Dendritic cell treated with granulocyte-macrophage colony-stimulating factor and Interleukin-4, amounts not matched to agents 40 ng/mL and 50 ng/mL, for 4 days (primary cell): Measurements from ENCODE around the gene ARHGEF16.
A peak's percentile ranks its signal among the peaks of the same experiment; 100 is the strongest.

Experiments
- H3K27ac Mint-ChIP-seq: one replicate; pipeline ENCODE4 v1.8.0; 2022; ENCODE audit warnings: mild to moderate bottlenecking, mixed read lengths
- H3K27me3 Mint-ChIP-seq: one replicate; pipeline ENCODE4 v1.8.0; 2022; ENCODE audit warnings: mild to moderate bottlenecking, mixed read lengths
- H3K36me3 Mint-ChIP-seq: one replicate; pipeline ENCODE4 v1.8.0; 2022; ENCODE audit warnings: low read depth, mixed read lengths
- H3K4me1 Mint-ChIP-seq: one replicate; pipeline ENCODE4 v1.8.0; 2022; ENCODE audit warnings: low read depth, mixed read lengths
- H3K4me3 Mint-ChIP-seq: one replicate; pipeline ENCODE4 v1.8.0; 2022; ENCODE audit warnings: mild to moderate bottlenecking, moderate library complexity, mixed read lengths
- H3K9me3 Mint-ChIP-seq: one replicate; pipeline ENCODE4 v1.8.0; 2022; ENCODE audit warnings: mixed read lengths
- intact Hi-C: fragments of 100-400 bp; cut with micrococcal nuclease; formaldehyde crosslinking; loops from one replicate; pipeline ENCODE4 v1.15.0; 2022

The ARHGEF16 gene

GRCh38 chr1:3452866-3453175, 1.6 kb upstream of the ARHGEF16 start:
- intact Hi-C loops, result no loop called here
- Mint-ChIP-seq H3K27ac (no peak overlapping the region), H3K4me3 (no peak overlapping the region), H3K36me3 (no peaks in the 10 kb centered on the region), H3K9me3 (no peaks in the 10 kb centered on the region), H3K4me1 (peaks cover 9% of the 10 kb centered on the region), H3K27me3 (peaks cover 57% of the 10 kb centered on the region)

- H3K36me3 Mint-ChIP-seq, result no peaks in the 10 kb centered on the region
- intact Hi-C loops, result no loop called here
- no peak overlapping the region for H3K27ac Mint-ChIP-seq
- H3K4me3 Mint-ChIP-seq, result no peak overlapping the region
- H3K27me3 Mint-ChIP-seq, result peaks cover 59% of the 10 kb centered on the region
- H3K4me1 Mint-ChIP-seq, result peaks cover 9% of the 10 kb centered on the region
- H3K9me3 Mint-ChIP-seq, result no peaks in the 10 kb centered on the region
These were observed 1.2 kb upstream of the ARHGEF16 start for GRCh38 chr1:3453203-3453761.

GRCh38 chr1:3454811-3455618, 550 bp downstream of the ARHGEF16 start:
- Mint-ChIP-seq H3K27me3 (peaks cover 59% of the 10 kb centered on the region), H3K4me1 (peaks cover 9% of the 10 kb centered on the region), H3K4me3 (peak overlapping the region; percentile 58), H3K27ac (no peak overlapping the region), H3K36me3 (no peaks in the 10 kb centered on the region), H3K9me3 (no peaks in the 10 kb centered on the region)
- intact Hi-C loops, result loop anchor here (2.0 kb wide), 1 partner anchor 30 kb away; no protein-coding TSS in a partner anchor

- intact Hi-C loops, result loop anchor here (2.0 kb wide), 1 partner anchor 29 kb away; no protein-coding TSS in a partner anchor
- H3K36me3 Mint-ChIP-seq, result no peaks in the 10 kb centered on the region
- peaks cover 55% of the 10 kb centered on the region for H3K27me3 Mint-ChIP-seq
- peaks cover 9% of the 10 kb centered on the region for H3K4me1 Mint-ChIP-seq
- no peak overlapping the region for H3K4me3 Mint-ChIP-seq
- H3K27ac Mint-ChIP-seq, result no peak overlapping the region
- H3K9me3 Mint-ChIP-seq, result no peaks in the 10 kb centered on the region
These were observed 1.4 kb downstream of the ARHGEF16 start for GRCh38 chr1:3455670-3456448.

DNA sequence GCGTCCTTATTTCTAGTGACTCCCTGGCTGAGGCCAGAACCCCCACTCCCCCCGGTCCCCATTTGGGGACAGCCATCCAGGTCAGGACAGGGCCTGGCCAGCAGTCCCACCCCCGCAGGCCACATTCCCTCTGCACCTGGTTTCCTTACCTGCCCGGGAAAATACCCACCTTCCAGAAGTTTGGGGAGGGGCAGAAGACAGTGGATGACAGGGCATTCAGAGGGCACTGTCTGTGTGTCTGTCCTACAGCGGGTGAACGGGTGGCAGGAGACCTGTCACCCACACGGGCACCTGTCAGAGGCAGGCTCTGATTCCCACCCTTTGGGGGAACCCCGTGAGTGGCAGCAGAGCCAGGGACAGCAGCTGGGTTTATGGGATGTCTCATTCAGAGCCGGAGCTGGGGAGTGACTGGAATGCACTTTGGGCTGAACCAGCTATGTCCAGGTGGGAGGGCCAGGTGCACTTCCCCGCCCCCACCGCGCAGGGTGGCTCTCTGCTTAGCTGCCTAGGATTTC, 2.0 kb downstream of the ARHGEF16 start:
- no peak overlapping the region for H3K4me3 Mint-ChIP-seq
- intact Hi-C loops, result no loop called here
- no peaks in the 10 kb centered on the region for H3K36me3 Mint-ChIP-seq
- no peak overlapping the region for H3K27ac Mint-ChIP-seq
- peaks cover 9% of the 10 kb centered on the region for H3K4me1 Mint-ChIP-seq
- no peaks in the 10 kb centered on the region for H3K9me3 Mint-ChIP-seq
- H3K27me3 Mint-ChIP-seq, result peaks cover 49% of the 10 kb centered on the region

- Mint-ChIP-seq H3K36me3 (no peaks in the 10 kb centered on the region), H3K4me3 (no peak overlapping the region), H3K9me3 (no peaks in the 10 kb centered on the region), H3K27me3 (peaks cover 49% of the 10 kb centered on the region), H3K4me1 (peaks cover 9% of the 10 kb centered on the region), H3K27ac (no peak overlapping the region)
- intact Hi-C loops, result no loop called here
These were observed 2.8 kb downstream of the ARHGEF16 start for GRCh38 chr1:3456964-3457909.

DNA sequence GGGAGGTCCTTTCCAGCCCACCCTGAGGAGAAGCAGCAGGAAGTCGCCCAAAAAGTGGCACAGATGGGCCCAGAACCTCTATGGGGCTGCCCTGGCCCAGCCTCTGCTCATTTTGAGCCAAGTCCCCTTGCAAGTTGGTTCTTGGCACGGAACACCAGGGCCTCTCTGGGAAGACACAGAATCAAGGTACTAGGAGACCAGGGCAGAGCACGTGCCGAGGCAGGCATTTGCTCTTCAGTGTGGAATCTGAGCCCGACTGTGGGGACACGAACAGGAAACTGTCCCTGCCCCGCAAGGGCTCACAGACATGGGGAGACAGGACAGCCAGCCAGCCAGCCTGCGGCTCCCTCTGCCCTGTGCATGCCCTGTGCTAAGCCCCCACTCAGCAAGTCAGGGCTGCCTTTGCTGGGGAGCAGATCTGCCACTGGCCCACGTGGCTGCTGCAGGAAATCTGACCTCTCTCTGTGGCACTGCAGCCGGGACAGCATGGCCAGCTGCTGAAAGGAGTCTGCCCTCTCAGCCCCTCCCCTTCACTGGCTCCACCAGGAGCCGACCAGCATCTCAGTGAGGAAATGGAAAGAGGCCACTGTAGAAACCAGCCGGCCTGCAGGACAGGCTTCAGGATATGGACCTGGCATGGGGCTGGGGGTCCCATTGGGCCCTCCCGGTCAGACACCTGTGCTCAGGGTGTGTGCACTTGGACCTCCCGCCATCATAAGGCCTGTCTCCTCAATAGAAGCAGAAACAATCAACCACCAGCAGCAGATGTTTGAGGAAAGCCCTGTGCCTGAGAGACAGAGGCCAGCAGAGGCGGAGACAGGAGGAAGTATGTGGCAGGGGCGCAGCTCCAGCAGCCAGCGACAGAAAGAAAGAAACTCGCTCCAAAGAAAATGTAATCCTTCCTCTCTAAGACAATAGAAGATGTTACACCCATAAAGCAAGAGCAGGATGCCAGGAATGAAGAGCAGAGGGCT, 3.7 kb downstream of the ARHGEF16 start:
- intact Hi-C loops, result no loop called here
- H3K27ac Mint-ChIP-seq, result no peak overlapping the region
- H3K4me1 Mint-ChIP-seq, result peaks cover 7% of the 10 kb centered on the region

DNA sequence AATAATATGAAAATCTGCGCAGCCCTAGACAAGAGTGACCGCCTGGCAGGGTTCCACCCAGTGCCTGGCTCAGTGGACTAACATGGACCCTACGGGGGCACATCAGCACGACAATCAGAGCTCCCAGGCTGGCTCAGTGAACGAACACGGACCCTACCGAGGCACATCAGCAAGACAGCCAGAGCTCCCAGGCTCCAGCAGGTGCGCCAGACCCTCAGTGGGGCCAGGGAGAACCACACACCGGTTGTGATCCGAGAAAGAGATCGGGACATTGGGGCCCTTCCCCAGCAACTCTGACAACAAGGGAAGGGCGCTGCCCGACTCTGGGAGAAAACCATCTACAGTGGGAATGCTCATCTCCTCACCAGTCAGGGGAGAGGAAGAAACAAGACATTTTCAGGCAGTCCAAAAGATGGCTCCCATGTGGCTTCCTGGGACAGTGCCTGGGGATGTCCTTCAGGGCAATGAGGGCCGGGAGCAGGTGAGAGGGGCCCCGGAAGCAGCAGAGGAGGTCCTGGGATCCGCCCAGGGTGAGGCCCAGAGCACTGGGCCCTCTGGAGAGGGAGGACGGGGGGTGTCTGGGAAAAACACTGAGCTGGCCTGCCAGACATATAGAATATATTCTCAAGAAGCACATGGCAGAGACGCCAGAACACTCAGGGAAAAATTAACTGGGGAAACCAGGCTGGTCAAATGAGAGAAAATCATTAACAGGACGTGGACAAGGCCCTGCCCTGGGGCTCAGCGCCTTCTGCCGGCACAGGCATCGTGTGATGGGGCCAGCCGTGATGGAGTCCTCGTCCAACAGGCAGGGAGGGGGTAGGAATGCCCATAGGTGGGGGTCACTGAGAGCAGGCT, 4.8 kb downstream of the ARHGEF16 start:
- H3K27ac Mint-ChIP-seq, result no peak overlapping the region
- no peak overlapping the region for H3K4me3 Mint-ChIP-seq
- H3K27me3 Mint-ChIP-seq, result peaks cover 31% of the 10 kb centered on the region
- no peaks in the 10 kb centered on the region for H3K36me3 Mint-ChIP-seq
- no peaks in the 10 kb centered on the region for H3K9me3 Mint-ChIP-seq
- intact Hi-C loops, result no loop called here
- peaks cover 5% of the 10 kb centered on the region for H3K4me1 Mint-ChIP-seq

More for the DNA sequence above, 3.7 kb downstream of the ARHGEF16 start:
- Mint-ChIP-seq H3K36me3 (no peaks in the 10 kb centered on the region), H3K27me3 (peaks cover 41% of the 10 kb centered on the region), H3K4me3 (no peak overlapping the region), H3K9me3 (no peaks in the 10 kb centered on the region)

DNA sequence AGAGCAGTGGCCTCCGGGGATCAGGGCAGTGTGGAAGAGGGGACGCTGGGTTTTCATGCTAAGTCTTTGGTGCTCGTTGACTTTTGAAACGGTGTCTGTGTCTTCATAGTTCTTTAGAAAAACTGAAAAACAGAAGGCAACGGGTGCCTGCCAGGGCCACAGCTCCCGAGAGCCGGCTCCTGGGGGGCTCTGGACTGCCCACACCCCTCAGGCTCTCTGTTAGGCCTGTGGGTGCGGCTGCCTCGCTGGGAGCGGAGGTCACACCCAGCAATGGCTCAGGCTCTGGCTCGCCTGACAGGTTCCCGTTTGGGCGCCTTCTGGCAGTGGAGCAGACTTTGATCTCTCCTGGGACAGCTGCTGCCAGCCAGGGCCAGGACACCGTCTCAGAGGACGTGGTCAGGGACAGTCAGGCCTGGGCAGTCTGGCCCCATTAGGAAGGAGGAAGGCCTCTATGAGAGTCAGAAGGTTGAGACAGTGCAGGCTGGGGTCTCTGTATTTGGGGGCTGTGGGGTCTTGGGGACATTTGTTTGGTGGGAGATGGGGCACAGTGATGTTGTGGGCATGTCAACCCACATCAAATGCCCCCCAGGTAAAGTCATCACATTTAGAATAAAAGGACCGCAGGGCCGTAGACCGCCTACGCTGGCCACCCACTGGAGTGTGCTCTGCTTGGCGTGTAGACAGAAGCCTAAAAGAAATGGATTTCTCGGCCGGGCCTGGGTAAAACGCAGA, 5.6 kb downstream of the ARHGEF16 start:
- H3K36me3 Mint-ChIP-seq, result no peaks in the 10 kb centered on the region
- no peak overlapping the region for H3K4me3 Mint-ChIP-seq
- intact Hi-C loops, result no loop called here
- peaks cover 28% of the 10 kb centered on the region for H3K27me3 Mint-ChIP-seq
- no peak overlapping the region for H3K27ac Mint-ChIP-seq
- no peaks in the 10 kb centered on the region for H3K9me3 Mint-ChIP-seq
- peaks cover 2% of the 10 kb centered on the region for H3K4me1 Mint-ChIP-seq

DNA sequence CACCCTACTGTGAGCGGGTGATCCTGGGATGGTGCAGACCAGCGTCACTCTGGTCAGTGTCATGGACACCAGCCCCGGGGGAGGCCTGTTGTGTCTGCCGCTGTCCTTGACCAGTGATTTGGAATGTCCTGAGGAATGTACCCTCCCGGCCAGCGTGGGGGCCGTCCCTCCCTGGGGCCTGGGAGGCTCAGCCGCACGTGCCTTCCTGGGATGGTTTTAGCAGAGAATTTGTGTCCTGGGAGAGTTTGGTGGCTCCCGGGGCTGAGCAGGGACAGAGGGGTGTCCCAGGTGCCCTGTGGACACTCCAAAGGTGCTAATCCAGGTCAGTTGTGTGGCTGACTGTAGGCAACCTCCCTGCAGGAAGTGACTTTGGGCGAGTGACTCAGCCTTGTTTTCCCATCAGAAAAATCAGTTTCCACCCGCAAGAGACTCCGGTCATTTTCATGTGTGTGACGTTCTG, 6.2 kb downstream of the ARHGEF16 start:
- no peaks in the 10 kb centered on the region for H3K4me1 Mint-ChIP-seq

DNA sequence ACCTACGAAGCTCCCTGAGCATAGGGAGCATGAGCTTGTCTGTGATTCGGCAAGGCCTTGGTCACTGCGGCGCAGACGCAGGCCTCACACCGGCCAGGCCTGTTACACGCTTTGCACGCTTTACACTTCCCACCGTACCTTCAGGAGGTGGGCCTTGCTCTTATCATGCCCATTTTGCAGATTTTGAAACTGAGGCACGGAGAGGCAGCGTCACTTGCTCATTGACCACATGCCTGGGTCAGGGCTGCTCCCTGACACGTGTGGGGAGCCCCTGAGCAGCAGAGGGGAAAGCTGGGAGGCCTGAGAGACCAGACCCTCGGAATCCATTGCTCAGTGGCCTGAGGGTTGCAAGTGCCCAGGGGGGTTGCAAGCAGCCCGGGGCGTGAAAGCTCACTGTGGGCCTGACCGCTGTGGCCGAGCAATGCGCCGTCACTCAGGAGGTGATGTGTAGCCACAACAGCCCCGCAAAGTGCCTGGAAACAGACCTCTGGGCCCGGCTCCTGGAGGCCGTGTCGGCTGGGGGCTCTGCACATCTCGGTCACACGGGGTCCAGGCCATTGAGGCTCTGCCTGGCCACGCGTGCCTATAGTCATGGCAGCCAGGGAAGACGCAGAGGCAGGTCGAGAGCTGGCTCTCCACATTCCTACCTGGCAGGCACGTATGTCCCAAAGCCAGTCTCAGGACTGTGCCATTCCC, 6.9 kb downstream of the ARHGEF16 start:
- H3K9me3 Mint-ChIP-seq, result no peaks in the 10 kb centered on the region
- intact Hi-C loops, result no loop called here
- H3K36me3 Mint-ChIP-seq, result no peaks in the 10 kb centered on the region
- peaks cover 17% of the 10 kb centered on the region for H3K27me3 Mint-ChIP-seq
- H3K4me3 Mint-ChIP-seq, result no peak overlapping the region
- no peaks in the 10 kb centered on the region for H3K4me1 Mint-ChIP-seq
- H3K27ac Mint-ChIP-seq, result no peak overlapping the region

More for the DNA sequence above, 6.2 kb downstream of the ARHGEF16 start:
- H3K4me3 Mint-ChIP-seq, result no peak overlapping the region
- H3K36me3 Mint-ChIP-seq, result no peaks in the 10 kb centered on the region
- intact Hi-C loops, result no loop called here
- H3K27ac Mint-ChIP-seq, result no peak overlapping the region
- H3K27me3 Mint-ChIP-seq, result peaks cover 22% of the 10 kb centered on the region
- no peaks in the 10 kb centered on the region for H3K9me3 Mint-ChIP-seq
